Thyroid gland (tissue), 4 donors: ENCODE data around the gene HHATL. TPM values are rescaled to one million over a fixed set of nuclear protein-coding genes. Genes with fewer than 3 reads are reported as not detected.

Experiments used
- DNase-seq, 2 donors: peaks; one replicate each; pipeline ENCODE4 v3.0.0-alpha.2; 2019
- H3K27ac ChIP-seq, 3 donors: fragments of 200-600 bp; sonication (generic); 1 replicate in 2 of 3; 2 replicates in 1 of 3; pipeline ENCODE4 v1.5.1; 2016 to 2019; ENCODE audit warnings: mild to moderate bottlenecking in 1 of 3, moderate library complexity in 1 of 3
- H3K27me3 ChIP-seq: fragments of 200-600 bp; sonication (generic); one replicate; pipeline ENCODE4 v1.5.1; 2019
- H3K36me3 ChIP-seq, 2 donors: fragments of 200-600 bp; sonication (generic); one replicate each; pipeline ENCODE4 v1.5.1; 2016 to 2019
- H3K4me1 ChIP-seq, 2 donors: fragments of 200-600 bp; sonication (generic); one replicate each; pipeline ENCODE4 v1.5.1; 2017 to 2019
- H3K4me3 ChIP-seq, 3 donors: fragments of 200-600 bp; sonication (generic); replicated peaks in 1 of 3; 1 replicate in 2 of 3; 2 replicates in 1 of 3; pipeline ENCODE4 v1.5.1; 2016; ENCODE audit warnings: mild to moderate bottlenecking in 1 of 3
- H3K9me3 ChIP-seq: fragments of 200-600 bp; sonication (generic); one replicate; pipeline ENCODE4 v1.5.1; 2017
- POLR2A ChIP-seq, 2 donors: fragments of 450-650 bp; IDR thresholded peaks; one replicate each; pipeline ENCODE4 v1.6.1; 2017; ENCODE audit warnings: antibody characterized with exemption in 2 of 2, mild to moderate bottlenecking in 2 of 2, moderate library complexity in 1 of 2
- WGBS, 2 donors: methylation state at CpG; one replicate each; pipeline ENCODE4 v1.1.5; 2017; 5-methylcytosine and 5-hydroxymethylcytosine counted together
- intact Hi-C: fragments of 100-400 bp; cut with DNase I; formaldehyde crosslinking; loops from one replicate; pipeline ENCODE4 v1.15.1; 2023
- total RNA-seq, 4 donors: library from RNA; depleted of rRNA; stranded (reverse); fragments of >200 nt; gene quantifications; one replicate each; pipeline ENCODE4 v1.2.3, GENCODE V29; 2016
- TF ChIP-seq, protein P1 (sequence below), 6 experiments: fragments of 200-600 bp in 3 of 6; fragments of 450-650 bp in 3 of 6; sonication (generic) in 3 of 6; IDR thresholded peaks; one replicate each; pipeline ENCODE4 v1.5.1; 2016 to 2019; ENCODE audit warnings: antibody characterized with exemption in 6 of 6, mild to moderate bottlenecking in 2 of 6, inconsistent platforms in 1 of 6, moderate library complexity in 1 of 6

Gene HHATL
- total RNA-seq, 4 donors from 2014 or later = 15.7 to 64.1 (median 32.4) TPM

DNA sequence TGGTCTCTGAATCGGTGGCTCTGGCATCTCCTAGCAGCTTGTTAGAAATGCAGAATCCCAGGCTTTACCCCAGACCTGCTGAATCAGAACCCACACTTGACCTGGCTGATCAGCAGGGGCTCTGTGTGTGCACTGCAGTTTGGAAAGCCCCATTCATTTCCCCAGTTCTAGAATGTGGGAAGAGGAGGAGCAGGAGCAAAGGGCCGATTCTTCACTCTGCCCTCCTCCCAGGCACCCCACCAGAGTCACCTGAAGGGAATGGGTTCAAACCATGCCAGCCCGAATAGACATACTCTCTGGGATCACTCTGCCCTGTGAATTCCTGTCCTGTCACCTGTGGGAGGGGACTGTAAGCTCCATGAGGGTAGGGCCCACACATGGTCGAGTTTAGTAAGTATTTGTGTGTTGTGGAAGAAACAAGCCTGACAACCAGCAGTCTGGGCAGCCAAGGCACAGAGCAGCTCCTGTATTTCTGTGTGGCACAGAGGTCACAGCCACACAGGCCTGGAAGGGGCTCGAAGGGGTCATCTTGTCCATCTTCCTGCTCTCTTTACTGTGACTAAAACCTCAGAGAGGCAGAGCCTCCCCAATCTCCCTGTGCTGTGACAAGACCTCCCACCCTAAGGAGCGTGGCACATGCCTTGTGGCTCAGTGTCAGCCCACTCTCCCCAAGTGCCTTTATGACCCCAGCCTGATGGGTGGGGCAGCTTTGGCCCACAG, 29.0 kb upstream of the HHATL start:
- WGBS, 2 donors = 90 to 93% methylated on average over 3 to 5 of the region's 6 CpGs
- TF ChIP-seq, protein P1, sequence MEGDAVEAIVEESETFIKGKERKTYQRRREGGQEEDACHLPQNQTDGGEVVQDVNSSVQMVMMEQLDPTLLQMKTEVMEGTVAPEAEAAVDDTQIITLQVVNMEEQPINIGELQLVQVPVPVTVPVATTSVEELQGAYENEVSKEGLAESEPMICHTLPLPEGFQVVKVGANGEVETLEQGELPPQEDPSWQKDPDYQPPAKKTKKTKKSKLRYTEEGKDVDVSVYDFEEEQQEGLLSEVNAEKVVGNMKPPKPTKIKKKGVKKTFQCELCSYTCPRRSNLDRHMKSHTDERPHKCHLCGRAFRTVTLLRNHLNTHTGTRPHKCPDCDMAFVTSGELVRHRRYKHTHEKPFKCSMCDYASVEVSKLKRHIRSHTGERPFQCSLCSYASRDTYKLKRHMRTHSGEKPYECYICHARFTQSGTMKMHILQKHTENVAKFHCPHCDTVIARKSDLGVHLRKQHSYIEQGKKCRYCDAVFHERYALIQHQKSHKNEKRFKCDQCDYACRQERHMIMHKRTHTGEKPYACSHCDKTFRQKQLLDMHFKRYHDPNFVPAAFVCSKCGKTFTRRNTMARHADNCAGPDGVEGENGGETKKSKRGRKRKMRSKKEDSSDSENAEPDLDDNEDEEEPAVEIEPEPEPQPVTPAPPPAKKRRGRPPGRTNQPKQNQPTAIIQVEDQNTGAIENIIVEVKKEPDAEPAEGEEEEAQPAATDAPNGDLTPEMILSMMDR (IDR thresholded peaks at IDR 0.05) = no peak
- no peak for TF ChIP-seq POLR2A (IDR thresholded peaks at IDR 0.05)
- H3K4me3 ChIP-seq = no peak overlapping the region
- H3K4me1 ChIP-seq = peaks cover 5 to 17% of the 10 kb centered on the region in 2 donors
- H3K27ac ChIP-seq = no peak overlapping the region
- no peak for DNase-seq
- H3K36me3 ChIP-seq = no peaks in the 10 kb centered on the region
- intact Hi-C loops = no loop called here
- no peaks in the 10 kb centered on the region for H3K9me3 ChIP-seq
- H3K27me3 ChIP-seq = no peaks in the 10 kb centered on the region

DNA sequence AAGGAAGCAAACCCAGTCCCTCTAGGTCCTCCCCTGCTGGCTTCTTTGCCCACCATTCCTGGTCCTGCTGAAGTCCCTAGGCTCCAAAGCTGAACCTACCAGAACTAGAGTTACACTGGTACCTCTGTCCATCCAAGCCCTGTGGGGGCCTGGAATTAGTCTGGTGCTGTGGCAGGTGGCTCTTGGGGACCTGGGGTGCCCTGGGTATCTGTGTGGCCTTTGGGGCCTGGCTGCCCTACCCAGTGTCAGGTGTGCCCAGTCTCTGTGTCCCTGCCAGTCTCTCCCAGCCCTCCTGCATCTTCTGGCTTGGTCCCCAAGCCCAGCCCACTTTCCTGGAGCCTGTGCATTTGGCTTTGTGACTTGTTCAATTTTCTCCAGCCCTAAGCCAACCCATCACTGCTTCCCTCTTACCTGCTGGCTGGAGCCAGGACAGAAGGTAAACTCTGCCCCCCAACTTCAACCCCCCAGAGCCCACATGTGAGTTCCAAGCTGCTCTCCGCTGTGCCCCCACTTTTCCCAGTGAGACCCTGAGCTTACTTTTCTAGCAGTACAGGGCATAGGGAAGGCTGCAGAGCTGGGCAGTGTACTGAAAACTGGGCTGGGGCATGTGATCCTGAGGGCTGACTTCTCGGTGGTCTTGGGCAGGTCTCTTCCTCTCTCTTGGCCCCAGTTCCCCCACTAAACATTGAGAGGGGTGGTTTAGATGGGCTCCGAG, 28.3 kb upstream of the HHATL start:
- Histone ChIP-seq H3K4me3 (no peak overlapping the region), H3K4me1 (peaks cover 5 to 17% of the 10 kb centered on the region in 2 donors), H3K27me3 (no peaks in the 10 kb centered on the region), H3K27ac (peak overlapping the region in 1 of 3 donors; percentile 50), H3K36me3 (no peaks in the 10 kb centered on the region), H3K9me3 (no peaks in the 10 kb centered on the region)
- TF ChIP-seq, protein P1 (IDR thresholded peaks at IDR 0.05) = no peak
- no peak for TF ChIP-seq POLR2A (IDR thresholded peaks at IDR 0.05)
- 89 to 96% methylated on average over 3 of the region's 3 CpGs for WGBS, 2 donors
- DNase-seq = no peak
- intact Hi-C loops = no loop called here

DNA sequence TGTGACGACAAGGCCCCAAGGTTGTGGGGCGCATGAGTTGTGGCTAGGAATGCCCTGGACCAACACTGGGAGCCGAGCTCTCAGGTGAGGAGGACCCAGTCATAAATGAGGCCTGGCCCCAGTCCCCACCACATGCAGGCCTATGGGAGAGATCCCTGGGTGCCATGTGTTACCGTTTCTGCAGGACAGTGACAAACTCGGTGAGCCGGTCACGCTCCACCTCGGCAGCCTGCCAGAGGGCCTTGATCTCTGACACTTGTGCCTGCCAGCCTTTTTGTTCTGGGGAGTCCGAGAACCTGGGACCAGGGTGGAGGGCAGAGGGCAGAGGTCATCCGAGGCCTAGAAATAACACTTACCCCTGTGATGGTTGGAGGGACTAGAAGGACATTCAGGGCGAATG, 27.7 kb upstream of the HHATL start:
- Histone ChIP-seq H3K36me3 (no peaks in the 10 kb centered on the region), H3K4me3 (no peak overlapping the region), H3K27me3 (no peaks in the 10 kb centered on the region), H3K4me1 (peaks cover 5 to 17% of the 10 kb centered on the region in 2 donors), H3K27ac (peak overlapping the region in 2 of 3 donors; percentile 50 to 56), H3K9me3 (no peaks in the 10 kb centered on the region)
- no peak for TF ChIP-seq POLR2A (IDR thresholded peaks at IDR 0.05)
- WGBS, 2 donors = 88 to 93% methylated on average over 7 to 11 of the region's 11 CpGs
- DNase-seq = no peak
- intact Hi-C loops = no loop called here

DNA sequence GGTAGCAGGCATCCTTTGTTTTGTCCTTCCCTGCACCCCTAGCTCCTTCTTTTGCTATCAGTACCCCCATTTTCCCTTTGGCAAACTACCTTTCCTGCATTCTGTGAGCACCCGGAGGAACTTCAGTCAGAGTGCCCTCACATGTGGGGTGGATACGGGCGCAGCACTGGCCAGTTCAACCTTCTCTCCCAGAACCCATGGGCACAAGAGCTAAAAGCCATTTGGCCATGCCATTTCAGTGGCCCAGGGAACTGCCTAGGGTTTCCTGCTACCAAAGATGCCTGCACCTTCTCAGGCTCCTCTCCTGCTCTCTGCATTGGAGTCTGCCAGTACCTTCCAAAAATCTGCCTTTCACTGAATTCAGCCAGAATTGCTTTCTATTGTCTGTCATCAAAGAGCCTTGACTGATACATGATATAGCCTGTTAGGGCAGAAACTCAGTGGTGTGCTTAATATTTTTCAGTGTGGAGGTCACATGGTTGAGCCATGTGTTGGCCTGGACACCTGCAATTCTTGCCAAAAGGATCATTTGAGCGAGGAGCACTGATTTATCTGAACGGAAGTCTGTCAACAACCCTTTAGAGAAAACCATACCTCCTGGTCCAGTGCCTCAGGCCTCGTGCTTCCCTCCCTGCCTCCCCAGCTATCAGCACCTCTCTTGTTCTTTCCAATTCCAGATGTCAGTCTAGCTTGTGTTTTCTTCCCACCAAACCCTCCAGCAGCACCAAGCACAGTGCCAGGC, 27.0 kb upstream of the HHATL start:
- 53 to 54% methylated on average over 6 of the region's 6 CpGs for WGBS, 2 donors
- H3K9me3 ChIP-seq = no peaks in the 10 kb centered on the region
- H3K27me3 ChIP-seq = no peaks in the 10 kb centered on the region
- peak overlapping the region in 2 of 3 donors; percentile 50 to 56 for H3K27ac ChIP-seq
- H3K36me3 ChIP-seq = no peaks in the 10 kb centered on the region
- TF ChIP-seq POLR2A (IDR thresholded peaks at IDR 0.05) = no peak
- TF ChIP-seq, protein P1 (IDR thresholded peaks at IDR 0.05) = no peak
- H3K4me3 ChIP-seq = no peak overlapping the region
- DNase-seq = peak; percentile 50 to 60
- H3K4me1 ChIP-seq = peaks cover 5 to 17% of the 10 kb centered on the region in 2 donors
- intact Hi-C loops = no loop called here

DNA sequence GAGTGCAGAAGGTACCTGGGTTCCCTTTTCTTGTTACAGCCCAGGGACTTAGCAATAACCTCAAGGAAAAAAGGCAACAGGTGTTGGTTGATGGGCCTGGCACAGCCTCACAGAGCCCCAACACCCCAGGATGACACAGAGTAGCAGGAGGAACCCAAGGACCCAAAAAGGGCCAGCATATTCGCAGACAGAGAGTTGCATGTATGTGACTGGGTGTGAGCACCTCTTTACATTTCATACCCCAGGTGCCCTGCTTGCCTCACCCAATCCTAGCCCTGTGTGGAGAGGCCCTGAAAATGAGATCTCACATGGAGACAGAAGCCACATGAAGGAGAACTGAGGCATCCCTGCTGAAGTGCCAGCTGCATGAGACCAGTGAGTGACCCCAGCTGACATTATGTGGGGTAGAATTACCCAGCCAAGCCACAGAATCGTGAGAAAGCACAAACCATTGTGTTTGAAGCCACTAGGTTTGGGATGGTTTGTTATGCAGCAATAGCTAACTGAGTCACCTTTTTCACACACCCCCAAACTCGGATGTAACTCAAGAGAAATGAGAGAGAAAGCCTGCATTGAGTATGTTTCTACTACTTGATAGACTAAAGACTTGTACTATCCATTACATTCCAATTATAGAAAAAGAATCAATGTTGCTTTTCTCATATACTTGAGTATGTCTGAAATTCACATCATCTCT, 26.2 kb upstream of the HHATL start:
- Histone ChIP-seq H3K4me1 (peaks cover 5 to 17% of the 10 kb centered on the region in 2 donors), H3K36me3 (no peaks in the 10 kb centered on the region), H3K27ac (peak overlapping the region in 1 of 3 donors; percentile 56), H3K9me3 (no peaks in the 10 kb centered on the region), H3K27me3 (no peaks in the 10 kb centered on the region), H3K4me3 (no peak overlapping the region)
- intact Hi-C loops = no loop called here
- DNase-seq = no peak
- TF ChIP-seq, protein P1 (IDR thresholded peaks at IDR 0.05) = no peak
- no peak for TF ChIP-seq POLR2A (IDR thresholded peaks at IDR 0.05)
- WGBS, 2 donors = 81 to 99% methylated on average over 3 of the region's 3 CpGs
